ENCODE data around the gene OTC.

Gene OTC

GRCh38 chrX:38403834-38404233 is 51.4 kb downstream of the OTC start:
- no peak for TF ChIP-seq CTCF (IDR thresholded peaks at IDR 0.05; ENCODE audit: control insufficient read depth, extremely low read depth, insufficient read depth)
- H3K4me3 ChIP-seq (ENCODE audit: low read depth, low read length): no peak overlapping the region
- DNase-seq (ENCODE audit: low read depth): no peak

GRCh38 chrX:38407126-38407525 is 54.7 kb downstream of the OTC start:
- TF ChIP-seq CTCF (IDR thresholded peaks at IDR 0.05; ENCODE audit: control insufficient read depth, extremely low read depth, insufficient read depth): no peak
- H3K4me3 ChIP-seq (ENCODE audit: low read depth, low read length): no peak overlapping the region
- DNase-seq (ENCODE audit: low read depth): no peak

- no peak for TF ChIP-seq CTCF (IDR thresholded peaks at IDR 0.05; ENCODE audit: control insufficient read depth, extremely low read depth, insufficient read depth)
- no peak overlapping the region for H3K4me3 ChIP-seq (ENCODE audit: low read depth, low read length)
- no peak for DNase-seq (ENCODE audit: low read depth)
These were observed 56.9 kb downstream of the OTC start for GRCh38 chrX:38409289-38409688.

- DNase-seq (ENCODE audit: low read depth): no peak
- no peak overlapping the region for H3K4me3 ChIP-seq (ENCODE audit: low read depth, low read length)
- TF ChIP-seq CTCF (IDR thresholded peaks at IDR 0.05; ENCODE audit: control insufficient read depth, extremely low read depth, insufficient read depth): no peak
These were observed 74.4 kb downstream of the OTC start for GRCh38 chrX:38426785-38427184.

GRCh38 chrX:38431525-38431924 is 79.1 kb downstream of the OTC start:
- TF ChIP-seq CTCF (IDR thresholded peaks at IDR 0.05; ENCODE audit: control insufficient read depth, extremely low read depth, insufficient read depth): no peak
- no peak for DNase-seq (ENCODE audit: low read depth)
- no peak overlapping the region for H3K4me3 ChIP-seq (ENCODE audit: low read depth, low read length)

- DNase-seq (ENCODE audit: low read depth): no peak
- no peak overlapping the region for H3K4me3 ChIP-seq (ENCODE audit: low read depth, low read length)
- TF ChIP-seq CTCF (IDR thresholded peaks at IDR 0.05; ENCODE audit: control insufficient read depth, extremely low read depth, insufficient read depth): no peak
These were observed 82.7 kb downstream of the OTC start for GRCh38 chrX:38435130-38435529.

GRCh38 chrX:38437093-38437492 is 84.7 kb downstream of the OTC start:
- TF ChIP-seq CTCF (IDR thresholded peaks at IDR 0.05; ENCODE audit: control insufficient read depth, extremely low read depth, insufficient read depth): no peak
- no peak for DNase-seq (ENCODE audit: low read depth)
- no peak overlapping the region for H3K4me3 ChIP-seq (ENCODE audit: low read depth, low read length)

All from LNCaP clone FGC (cell line).